Kasumi-1 (cell line): Measurements from ENCODE around the gene PHF19.

Source experiments
- DNase-seq, 2 experiments: peaks; one replicate each; lab custom pipeline; 2025; lab: John Stamatoyannopoulos, UW

Gene PHF19

DNA sequence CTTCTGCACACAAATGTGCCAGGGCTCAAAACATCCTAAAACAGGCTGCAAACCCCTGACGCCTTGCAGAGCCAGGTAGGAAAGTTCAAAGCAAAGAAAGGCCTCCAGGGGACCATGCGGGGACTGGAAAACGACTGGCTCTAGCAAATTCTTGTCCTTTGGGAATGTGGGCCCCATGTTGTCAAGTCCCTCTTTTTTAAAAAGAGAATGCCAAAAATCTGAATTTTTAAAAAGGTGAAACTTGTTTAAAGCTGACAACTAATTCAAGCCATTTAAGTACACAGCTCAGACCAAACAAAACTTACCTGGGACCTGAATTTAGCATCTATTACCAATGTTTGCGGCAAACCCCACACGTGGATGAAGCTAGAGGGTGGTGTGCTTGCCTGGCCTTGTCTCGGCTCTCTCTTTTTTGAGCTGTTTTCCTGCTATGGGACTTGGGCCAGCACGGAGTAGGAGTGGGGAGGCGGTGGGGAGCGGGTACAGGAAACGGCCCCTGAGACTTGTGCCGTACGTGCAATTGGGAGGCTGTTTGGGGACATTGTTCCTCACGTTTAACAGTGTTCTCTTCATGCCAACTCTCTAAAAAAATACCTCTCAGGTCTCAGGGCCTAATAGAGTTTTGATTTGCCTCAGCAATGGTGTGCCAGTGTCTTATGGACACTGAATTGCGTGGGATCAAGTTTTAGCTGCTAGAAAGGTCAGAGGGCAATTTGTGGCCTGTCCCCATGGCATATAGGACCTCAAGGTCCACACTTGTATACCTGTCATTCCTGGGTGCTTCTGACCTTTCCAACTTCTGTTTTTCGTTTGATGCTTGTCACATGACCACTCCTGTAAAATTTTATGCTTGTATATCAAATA lies 15.1 kb upstream of the PHF19 start:
- DNase-seq, result no peak

DNA sequence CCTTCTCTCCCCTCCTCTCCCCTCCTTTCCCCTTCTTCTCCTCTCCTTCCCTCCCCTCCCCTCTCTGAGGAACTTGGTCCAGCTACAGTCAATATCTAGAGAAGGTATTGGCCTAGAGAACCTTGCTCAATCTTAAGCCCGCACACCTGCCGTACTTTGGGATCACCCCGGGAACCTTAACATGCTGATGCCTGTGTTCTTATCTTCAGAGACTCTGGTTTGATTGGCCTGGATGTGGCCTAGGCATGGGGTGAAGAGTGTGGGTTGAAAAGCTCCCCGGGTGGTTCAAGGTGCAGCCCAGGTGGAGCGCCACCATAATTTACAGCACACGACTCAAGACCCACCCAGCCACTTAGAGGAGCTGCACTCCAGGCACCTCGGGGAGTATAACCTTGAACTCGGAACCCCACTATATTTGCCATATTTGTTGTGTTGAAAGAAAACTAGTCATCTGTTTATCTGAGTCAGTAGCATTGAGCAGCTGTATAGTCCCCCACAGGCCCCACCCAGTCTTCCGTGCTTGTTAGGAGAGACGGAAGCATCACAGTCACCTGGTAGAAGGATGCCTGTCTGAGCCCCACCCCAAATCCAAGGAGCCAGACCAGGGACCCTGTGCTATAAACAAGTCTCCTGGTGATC lies 14.4 kb upstream of the PHF19 start:
- DNase-seq, result no peak

DNA sequence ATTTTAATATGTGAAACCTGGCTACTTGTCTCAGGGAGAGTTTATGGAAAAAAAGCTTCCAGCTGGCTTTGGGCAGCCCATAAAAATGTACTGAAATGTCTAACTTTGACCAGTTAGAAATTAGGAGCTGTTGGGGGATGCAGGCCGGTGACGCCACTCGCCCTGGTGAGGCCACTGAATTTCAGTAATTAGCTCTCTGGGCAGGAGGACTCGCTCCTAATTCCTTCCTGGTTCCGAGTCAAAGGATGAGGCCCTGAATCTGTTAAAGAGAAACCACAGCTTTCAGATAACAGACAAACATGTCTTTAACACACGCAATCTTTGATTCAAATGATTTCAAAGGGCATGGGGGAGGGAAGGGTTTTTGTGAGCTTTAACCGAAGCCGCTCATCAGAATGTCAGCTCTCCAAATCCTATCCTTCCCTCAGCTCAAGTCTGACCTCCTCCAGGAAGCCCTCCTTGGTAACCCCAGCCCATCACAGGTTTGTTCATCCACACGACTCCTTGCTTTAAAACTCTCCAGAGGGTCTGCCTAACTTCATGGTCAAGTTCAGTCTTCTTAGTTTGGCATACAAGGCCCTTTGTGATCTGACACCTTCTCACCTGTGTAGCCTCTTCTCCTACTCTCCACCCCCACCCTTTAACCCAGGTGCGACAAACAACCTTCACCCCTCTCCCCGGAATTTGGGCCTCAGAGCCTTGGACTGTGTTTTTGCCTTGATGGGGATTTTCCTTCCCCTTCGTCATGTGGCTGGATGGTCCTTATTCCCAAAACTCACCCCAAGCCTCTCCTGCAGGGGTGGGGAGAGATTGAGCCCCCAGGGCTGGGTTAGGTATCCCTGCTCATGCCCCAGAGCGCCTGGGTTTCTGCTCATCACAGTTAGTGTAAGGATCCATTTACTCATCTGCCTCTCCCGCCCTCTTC lies 13.6 kb upstream of the PHF19 start:
- DNase-seq, result no peak

DNA sequence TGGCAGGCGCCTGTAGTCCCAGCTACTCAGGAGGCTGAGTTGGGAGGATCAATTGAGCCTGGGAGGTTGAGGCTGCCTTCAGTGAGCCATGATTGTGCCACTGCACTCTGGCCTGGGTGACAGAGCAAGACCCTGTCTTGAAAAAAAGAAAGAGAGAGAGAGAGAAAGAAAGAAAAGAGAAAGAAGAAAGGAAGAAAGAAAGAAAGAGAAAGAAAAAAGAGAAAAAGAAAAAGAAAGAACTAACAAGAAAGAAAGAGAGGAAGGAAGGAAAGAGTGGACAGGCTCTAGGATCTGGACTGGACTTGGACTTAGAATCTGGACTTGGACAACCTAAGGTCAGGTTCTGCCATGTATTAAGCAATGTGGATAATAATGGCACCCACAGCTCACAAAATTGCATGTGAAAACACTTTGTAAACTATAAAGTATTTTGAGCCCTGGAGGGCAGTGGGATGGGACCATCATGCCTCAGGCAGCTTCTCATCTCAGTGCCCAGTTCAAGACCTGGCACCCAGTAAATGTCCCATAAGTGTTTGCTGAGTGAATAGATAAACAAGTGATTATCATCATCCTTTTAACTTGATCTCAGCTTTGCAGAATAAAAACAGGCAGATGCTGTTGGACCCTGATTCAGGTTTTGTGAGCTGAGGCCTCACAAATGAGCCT lies 12.8 kb upstream of the PHF19 start:
- no peak for DNase-seq

DNA sequence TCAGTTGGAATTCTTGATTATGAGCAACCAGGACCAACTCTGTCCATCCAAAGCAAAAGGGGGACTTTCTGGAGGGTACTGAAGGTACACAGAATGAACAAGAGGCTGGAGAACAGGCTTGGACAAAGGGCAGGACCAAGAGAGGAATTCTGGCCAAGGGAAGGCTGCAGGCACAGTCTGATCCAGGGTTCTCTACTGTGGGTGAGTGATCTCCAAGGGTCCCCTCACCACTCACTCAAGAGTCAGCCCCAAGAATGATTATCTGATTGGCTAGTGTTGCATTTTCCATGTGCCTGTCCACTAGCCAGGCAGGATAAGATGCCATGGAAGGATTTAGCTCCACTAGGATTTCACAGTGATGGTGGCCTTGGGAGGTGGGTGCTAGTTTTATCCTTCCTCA lies 11.6 kb upstream of the PHF19 start:
- DNase-seq, result no peak

DNA sequence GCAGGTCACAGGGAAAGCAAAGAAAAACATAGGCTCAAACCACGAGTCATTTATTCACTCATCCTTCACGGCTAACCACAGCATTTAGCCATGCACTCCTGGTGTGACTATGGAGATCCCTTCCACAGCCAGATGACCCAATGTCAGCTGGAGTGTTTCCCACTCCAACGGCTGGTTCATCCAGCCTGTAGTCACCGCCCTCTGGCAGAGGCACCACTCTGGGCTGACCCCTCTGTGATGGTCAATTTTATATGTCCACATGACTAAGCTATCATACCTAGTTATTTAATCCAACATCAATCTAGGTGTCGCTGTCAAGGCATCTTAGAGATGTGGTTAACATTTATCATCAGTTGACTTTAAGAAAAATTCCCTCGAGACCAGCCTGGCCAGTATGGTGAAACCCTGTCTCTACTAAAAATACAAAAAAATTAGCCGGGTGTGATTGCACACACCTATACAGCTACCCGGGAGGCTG lies 9.5 kb upstream of the PHF19 start:
- no peak for DNase-seq

DNA sequence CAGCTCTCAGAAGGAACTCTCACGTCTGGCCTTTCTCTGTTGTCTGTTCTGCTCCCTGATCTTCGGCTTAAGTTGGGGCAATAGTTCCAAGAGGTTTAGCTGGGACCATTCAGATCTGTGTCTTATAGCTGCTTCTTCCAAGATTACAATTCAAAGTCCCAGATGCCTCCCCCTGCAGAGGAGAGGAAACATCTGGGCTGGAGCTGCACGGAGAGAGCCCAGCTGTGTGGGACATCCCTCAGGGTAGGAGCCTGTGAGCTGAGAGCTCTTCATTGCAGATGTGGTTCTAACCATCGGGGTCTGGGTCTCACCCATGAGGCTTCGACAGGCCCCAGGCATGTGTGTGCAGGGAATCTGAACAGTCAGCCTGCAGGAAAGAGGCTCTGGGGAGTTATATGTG lies 9.0 kb upstream of the PHF19 start:
- DNase-seq, result peak; percentile 83 to 90

DNA sequence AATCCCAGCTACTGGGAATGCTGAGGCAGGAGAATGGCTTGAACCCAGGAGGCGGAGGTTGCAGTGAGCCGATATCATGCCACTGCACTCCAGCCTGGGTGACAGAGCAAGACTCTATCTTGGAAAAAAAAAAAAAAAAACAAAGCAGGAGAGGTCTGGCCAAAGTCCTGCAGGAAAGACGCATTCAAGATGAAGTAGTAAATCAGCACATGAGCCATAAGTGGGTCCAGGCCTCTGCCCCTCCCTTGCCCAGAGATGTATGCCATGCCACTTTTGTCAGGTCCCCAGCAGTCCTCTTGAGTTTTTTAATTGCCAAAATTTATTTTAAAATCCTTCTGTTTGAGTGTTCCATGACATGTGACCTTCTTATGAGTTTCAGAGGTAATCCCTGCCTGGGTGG lies 8.5 kb upstream of the PHF19 start:
- no peak for DNase-seq

DNA sequence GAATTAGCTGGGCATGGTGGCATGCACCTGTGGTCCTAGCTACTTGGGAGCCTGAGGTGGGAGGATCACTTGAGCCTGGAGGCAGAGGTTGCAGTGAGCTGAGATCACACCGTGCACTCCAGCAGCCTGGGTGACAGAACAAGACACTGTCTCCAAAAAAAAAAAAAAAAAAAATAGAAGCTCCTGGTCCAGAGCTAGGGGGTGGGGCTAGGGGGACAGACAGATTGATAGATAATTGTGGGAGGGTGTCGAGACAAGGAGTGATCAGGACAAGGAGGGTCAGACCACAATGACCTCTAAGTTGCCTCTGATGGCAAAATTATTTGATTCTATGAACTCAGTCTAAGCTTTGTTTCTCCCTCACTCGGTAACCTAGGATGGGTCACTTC lies 6.6 kb upstream of the PHF19 start:
- DNase-seq, result no peak

DNA sequence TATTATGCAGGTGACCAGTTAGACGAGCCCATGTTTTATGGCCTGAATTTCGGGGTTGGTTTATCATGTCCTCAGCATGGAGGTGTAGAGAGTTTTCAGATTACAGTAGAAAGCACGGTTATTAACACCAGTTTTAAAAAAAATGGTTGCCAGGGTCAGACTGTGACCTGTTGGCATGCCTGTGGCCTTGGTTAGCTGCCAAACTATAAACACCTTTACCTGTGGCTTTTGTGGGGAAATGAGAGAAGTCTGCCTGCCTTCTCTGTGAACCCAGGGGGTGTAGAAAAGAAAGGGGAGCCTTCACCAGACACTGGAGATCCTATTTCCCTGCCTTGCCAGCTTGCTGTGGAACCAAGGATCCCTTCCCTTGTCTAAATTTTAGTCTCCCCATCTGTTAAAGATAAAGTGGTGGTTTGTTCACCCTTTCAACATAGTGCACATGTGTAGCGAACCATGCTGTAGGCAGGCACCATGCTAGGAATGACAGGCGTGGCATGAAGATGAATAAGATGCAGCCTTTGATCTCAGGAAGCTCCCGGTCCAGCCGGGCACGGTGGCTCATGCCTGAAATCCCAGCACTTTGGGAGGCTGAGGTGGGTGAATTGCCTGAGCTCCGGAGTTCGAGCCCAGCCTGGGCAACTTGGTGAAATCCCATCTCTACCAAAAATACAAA lies 6.1 kb upstream of the PHF19 start:
- no peak for DNase-seq

DNA sequence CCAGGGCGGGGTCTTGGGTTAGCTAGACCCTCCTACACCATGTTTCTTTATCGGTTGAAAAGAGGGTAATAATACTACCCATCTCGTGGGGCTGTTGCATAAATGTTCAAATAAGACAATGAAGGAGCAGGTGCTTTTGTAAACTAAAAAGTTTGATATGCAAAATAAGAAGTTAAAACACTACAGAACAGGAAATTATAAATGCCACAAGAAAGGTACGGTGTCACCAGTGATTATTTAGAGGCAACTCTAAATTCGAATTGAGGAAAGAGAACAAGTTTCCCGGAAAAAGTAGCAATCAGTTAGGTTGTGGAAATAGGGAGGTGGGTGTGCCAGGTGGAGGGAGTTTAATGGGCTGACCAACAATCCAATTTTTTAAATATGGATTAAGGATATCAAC lies 2.5 kb upstream of the PHF19 start:
- no peak for DNase-seq

DNA sequence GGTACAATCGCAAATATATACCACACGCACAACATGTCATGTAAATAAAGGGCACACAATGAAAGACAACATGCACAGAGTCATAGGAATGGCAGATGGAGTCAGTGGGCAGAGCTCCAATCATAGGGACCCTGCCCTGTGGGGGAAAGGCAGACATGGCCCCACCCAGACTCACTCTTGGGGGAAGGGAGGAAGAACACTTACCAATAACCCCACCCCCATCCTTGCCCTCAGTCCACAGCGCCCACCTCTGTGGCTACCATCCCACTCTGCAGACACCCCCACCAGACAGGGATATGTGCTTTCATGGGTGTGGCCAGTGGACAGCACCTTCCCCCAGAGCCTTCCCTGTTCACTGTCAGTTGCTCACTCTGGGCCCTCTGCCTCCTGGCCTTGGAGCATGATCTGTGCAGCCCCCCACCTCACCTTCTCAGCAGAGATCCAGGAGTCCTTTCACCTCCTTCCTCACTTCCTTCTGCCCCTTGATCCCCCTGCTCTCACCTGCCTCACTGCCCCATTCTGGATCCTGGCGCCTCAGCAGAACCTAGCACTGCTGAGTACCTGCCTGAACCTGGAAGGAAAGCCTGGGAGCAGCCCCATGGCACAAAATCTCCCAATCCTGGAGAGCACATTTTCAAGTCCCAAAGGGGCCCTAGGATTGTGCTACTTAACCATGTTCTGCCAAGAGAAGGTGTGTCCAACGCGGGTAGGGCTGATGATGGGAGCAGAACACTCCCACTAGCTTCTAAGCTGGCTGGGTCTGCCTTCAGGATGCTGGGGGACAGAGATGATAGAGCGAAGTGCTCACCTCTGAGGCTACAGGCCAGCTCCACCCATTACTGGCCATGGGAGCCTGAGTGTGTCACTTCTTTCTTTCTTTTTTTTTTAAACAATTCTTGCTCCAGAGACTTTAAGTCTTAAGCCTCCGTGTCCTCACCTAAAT lies 1.5 kb upstream of the PHF19 start:
- DNase-seq, result no peak

DNA sequence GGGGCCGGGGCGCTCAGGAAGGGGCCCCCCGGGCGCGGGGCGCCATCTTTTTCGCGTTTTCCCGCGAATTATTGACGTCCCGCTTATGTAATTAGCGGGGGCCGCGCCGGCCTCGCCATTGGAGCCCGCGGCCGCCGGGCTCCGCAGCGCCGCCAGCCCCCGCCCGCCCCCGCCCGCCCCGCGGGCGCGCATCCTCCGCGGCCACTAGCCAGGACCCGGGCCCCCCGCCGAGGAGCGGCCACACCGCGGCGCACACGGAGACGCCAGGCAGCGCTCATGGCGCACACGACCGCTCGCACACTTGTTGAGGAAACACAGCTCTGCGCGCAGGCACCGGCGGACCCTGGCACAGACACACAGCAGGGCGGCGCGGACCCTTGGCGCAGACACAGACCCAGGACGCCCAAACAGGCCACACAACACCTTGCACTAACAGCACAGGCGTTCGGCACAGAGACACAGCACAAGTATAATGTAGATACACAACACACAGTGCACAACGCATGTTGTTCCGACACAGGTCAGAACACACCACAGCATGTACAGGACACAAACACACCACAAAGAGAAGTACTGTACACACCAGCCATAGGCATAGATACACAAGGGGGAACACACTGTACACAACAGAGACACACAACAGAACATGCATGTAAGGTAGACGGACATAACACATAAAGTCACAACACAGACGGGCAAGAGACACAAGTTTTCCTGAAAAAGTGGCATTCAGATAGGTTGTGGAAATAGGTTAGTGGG lies 467 bp upstream of the PHF19 start:
- DNase-seq, result peak; percentile 70 to 77

DNA sequence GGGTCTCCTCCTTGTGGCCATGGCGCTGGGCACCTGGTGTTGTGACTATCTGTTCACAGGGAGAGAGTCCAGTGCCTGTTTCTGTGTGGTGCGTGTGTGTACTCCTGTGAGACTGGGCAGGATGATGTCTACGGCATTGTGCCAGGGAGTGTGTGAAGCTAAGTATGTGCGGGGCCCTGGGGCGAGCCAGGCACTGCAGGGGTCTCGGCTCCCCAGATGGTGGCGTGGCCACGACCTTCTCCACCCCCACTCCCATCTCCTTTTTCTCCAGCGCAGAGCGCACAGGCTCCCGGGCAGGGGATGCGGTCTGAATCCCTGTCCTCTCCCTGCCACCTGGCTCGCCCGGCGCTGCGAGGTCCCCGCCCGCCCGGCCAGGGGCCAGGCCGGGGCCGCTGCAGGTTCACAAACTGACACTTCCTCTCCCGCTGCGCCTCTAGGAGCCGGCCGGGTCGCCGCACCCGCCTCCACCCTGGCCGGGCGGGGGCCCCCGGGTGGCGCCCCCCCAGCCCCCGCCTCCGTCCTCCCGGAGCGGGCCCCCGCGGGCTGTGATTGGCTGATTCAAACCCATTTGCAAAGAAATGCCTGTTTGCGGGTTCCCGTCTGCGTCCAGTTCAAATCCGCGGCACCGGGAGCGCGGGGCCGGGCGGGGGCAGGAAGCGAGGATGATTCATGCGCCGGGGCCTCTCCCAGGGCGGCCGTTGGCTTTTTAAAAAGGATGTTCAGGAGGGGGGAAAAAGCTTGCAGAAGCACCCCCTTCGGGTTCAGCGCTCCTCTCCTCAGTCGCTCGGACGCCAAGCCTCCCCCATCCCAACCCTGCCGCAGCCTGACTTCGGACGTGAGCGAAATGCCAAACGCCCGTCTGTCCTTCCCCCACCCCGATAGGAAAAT lies 790 bp downstream of the PHF19 start:
- DNase-seq, result peak; percentile 90

DNA sequence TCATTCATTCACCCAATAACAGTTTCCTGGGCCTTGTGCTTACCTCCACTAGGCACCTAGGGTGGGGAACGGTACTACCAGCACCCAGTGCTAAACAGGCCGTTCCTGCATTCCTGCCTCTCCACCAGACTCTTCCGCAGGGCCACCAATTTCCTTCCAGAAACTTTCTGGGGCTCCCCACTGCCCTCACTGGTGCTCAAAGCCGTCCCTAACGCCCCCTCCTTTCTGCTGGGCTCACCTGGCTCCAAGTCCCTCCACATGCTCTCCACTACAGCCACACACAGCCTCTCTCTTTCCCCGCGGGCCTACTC lies 1.4 kb downstream of the PHF19 start:
- DNase-seq, result no peak

DNA sequence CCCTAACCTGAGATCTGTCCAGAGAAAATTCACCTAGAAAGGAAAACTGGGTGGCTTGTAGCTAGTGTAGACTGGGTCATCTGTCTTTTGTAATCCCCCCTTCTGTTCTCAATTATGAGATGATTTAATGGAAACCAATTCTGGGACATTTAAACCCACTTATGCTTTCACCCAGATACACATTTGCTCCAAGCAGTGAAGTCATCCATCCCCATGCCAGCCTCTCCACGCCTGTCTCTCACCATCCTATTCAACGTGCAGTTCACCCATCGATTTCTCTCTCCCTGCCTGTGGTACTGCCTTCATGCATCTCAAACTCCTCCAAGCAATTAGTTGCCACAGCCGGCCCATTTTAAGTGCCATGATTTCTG lies 1.8 kb downstream of the PHF19 start:
- DNase-seq, result no peak

DNA sequence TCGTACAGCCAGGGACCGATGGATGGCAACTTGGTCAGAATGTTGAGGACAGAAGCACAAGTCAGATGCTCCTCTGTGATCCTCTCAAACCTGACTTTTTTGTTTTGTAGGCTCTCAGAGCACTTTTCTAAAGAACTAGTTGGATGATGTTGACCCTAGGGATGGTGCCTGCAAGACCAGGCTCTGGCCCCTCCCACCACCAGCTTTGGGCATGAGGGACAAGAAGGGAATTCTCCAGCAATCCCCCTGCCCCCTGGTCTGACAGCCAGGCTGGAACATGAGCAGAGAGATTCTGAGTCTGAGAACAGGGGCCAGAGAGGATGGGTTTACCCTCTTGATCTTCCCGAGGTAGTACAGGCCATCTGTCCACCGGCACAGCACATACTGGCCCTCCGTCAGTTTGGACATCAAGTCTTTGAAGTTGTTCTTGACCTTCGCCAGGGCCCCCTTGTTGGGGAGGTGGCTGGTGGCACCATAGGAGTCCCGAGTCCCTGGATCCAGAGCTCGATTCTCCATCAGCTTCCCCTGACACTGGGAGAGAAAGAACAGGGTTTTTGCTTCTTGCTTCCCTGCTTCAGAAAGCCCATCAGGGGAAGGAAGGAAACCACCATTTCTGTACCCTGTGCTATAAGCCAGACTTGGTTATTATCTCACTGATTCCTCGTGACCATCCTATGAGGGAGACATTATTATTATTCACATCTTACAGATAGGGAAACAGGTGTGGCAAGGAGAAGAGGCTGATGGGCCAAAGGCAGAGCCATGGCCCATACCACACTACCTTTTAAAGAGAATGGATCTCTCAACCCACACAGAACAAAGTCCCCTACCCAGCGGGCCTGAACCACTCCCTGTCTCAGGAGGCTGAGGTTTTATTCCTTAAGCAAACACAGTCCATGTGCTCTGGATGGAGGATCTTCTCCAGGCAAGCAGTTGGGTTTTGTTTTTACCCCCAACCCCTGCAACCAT lies 2.5 kb downstream of the PHF19 start:
- no peak for DNase-seq

DNA sequence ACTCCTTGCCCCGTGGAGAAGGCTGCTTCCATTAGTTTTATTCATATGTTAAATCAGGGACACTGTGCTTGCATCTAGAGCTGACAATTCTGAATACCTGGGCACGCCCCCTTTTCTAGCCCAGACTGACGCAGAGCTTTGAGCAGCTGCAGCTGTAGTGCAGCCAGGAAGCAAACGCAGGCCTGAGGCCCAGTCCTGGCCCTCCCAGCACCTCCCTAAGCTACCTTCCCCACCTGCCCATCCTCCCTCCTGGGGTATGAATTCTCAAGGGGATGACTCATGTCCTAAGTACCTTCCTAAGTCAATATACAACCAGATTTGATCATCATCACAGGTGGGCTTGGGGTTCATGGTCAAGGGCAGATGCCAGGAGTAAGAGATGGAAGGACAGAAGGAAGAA lies 3.5 kb downstream of the PHF19 start:
- no peak for DNase-seq
